Uterus (tissue), 4 donors: ENCODE data around the gene DCP1A. TPM values are rescaled to one million over a fixed set of nuclear protein-coding genes. Genes with fewer than 3 reads are reported as not detected.

Experiments
- DNase-seq, 2 donors: peaks; one replicate each; pipeline ENCODE4 v3.0.0-alpha.2; 2019 to 2020
- H3K27ac ChIP-seq, 2 donors: fragments of 200-600 bp; sonication (generic); 1 replicate in 1 of 2; 2 replicates in 1 of 2; pipeline ENCODE4 v1.5.1; 2016 to 2018
- H3K27me3 ChIP-seq, 2 donors: fragments of 200-600 bp; sonication (generic); one replicate each; pipeline ENCODE4 v1.5.1; 2018 to 2019; ENCODE audit warnings: control low read depth in 1 of 2
- H3K36me3 ChIP-seq, 2 donors: fragments of 200-600 bp; sonication (generic); one replicate each; pipeline ENCODE4 v1.5.1; 2019; ENCODE audit warnings: control low read depth in 1 of 2
- H3K4me1 ChIP-seq, 2 donors: fragments of 200-600 bp; sonication (generic); one replicate each; pipeline ENCODE4 v1.5.1; 2018 to 2019; ENCODE audit warnings: control low read depth in 1 of 2
- H3K4me3 ChIP-seq, 2 donors: fragments of 200-600 bp; sonication (generic); 1 replicate in 1 of 2; 2 replicates in 1 of 2; pipeline ENCODE4 v1.5.1; 2018 to 2019; ENCODE audit warnings: mild to moderate bottlenecking in 1 of 2
- H3K9me3 ChIP-seq, 2 donors: fragments of 200-600 bp; sonication (generic); one replicate each; pipeline ENCODE4 v1.5.1; 2019; ENCODE audit warnings: control low read depth in 1 of 2
- POLR2A ChIP-seq, 2 donors: fragments of 450-650 bp; IDR thresholded peaks; one replicate each; pipeline ENCODE4 v1.6.1; 2016; ENCODE audit warnings: antibody characterized with exemption in 2 of 2, mild to moderate bottlenecking in 1 of 2, moderate library complexity in 1 of 2
- intact Hi-C: fragments of 100-400 bp; cut with DNase I; formaldehyde crosslinking; loops from one replicate; pipeline ENCODE4 v1.15.1; 2023; ENCODE audit warnings: low total_unique reads
- total RNA-seq, 4 donors: library from RNA; depleted of rRNA in 3 of 4; stranded (reverse); fragments of >200 nt in 3 of 4; gene quantifications; one replicate each; pipeline versions ENCODE4 v1.1.0 to v1.2.4, GENCODE V29; 2014 to 2023
- TF ChIP-seq, protein P1 (sequence below), 4 experiments: fragments of 200-600 bp in 2 of 4; fragments of 450-650 bp in 2 of 4; sonication (generic) in 2 of 4; IDR thresholded peaks; one replicate each; pipeline ENCODE4 v1.5.1; 2016 to 2019; ENCODE audit warnings: antibody characterized with exemption in 4 of 4, mild to moderate bottlenecking in 2 of 4, moderate library complexity in 1 of 4
- donor health status: DM: yes; HTN: yes; CAD: no.

DCP1A gene
- total RNA-seq, 4 donors from 2014 or later = 27.2 to 39.4 (median 34.5) TPM

DNA sequence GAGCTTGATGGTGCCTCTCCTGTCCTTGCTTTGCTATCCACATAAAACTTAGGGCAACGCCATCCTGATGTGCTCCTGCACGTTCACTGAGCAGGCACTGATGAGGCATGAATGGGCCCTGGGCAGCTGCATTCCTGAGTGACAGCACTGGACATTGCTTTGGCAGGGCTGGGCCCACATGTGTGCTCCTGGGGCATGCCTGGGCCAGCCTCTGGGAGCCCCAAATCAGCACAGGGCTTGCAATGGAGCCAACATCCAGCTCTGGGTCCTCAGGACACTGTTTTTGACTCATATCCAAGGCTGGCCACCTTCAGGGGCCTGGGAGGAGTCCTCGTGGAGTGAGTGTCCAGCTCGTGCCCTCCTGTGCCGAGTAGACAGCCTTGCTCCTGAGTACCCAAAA is 85.6 kb downstream of the DCP1A start:
- H3K9me3 ChIP-seq = no peaks in the 10 kb centered on the region
- no peak overlapping the region for H3K27ac ChIP-seq
- no peak overlapping the region for H3K4me3 ChIP-seq
- no peaks in the 10 kb centered on the region for H3K4me1 ChIP-seq
- intact Hi-C loops = no loop called here
- no peaks in the 10 kb centered on the region for H3K36me3 ChIP-seq
- TF ChIP-seq, protein P1, sequence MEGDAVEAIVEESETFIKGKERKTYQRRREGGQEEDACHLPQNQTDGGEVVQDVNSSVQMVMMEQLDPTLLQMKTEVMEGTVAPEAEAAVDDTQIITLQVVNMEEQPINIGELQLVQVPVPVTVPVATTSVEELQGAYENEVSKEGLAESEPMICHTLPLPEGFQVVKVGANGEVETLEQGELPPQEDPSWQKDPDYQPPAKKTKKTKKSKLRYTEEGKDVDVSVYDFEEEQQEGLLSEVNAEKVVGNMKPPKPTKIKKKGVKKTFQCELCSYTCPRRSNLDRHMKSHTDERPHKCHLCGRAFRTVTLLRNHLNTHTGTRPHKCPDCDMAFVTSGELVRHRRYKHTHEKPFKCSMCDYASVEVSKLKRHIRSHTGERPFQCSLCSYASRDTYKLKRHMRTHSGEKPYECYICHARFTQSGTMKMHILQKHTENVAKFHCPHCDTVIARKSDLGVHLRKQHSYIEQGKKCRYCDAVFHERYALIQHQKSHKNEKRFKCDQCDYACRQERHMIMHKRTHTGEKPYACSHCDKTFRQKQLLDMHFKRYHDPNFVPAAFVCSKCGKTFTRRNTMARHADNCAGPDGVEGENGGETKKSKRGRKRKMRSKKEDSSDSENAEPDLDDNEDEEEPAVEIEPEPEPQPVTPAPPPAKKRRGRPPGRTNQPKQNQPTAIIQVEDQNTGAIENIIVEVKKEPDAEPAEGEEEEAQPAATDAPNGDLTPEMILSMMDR (IDR thresholded peaks at IDR 0.05) = no peak
- no peak for TF ChIP-seq POLR2A (IDR thresholded peaks at IDR 0.05)
- no peaks in the 10 kb centered on the region for H3K27me3 ChIP-seq
- no peak for DNase-seq

DNA sequence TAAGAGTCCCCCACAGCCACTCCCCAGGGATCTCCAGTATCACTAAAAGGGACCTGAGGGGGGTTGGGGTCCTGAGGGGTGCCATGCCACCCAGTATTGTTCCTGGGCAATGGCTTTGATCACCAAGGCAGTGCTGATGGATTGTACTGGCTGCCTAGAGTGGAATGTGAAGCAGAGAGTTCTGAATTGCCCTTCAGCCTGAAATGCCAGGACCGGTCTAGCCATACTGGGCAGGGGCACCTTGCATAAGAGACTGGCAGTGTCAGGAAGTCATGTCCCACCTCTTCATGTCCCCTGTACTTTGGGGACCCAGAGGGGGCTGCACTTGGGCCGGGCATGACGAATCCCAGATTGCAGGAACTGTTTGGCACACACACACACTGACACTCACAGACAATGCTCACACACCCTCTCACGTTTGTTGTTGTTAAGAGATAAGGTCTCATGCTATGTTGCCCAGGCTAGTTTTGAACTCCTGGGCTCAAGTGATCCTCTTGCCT is 87.0 kb downstream of the DCP1A start:
- no peak for DNase-seq
- H3K36me3 ChIP-seq = no peaks in the 10 kb centered on the region
- H3K27me3 ChIP-seq = no peaks in the 10 kb centered on the region
- no peak overlapping the region for H3K27ac ChIP-seq
- intact Hi-C loops = no loop called here
- TF ChIP-seq, protein P1 (IDR thresholded peaks at IDR 0.05) = no peak
- TF ChIP-seq POLR2A (IDR thresholded peaks at IDR 0.05) = no peak
- no peak overlapping the region for H3K4me3 ChIP-seq
- no peaks in the 10 kb centered on the region for H3K9me3 ChIP-seq
- no peaks in the 10 kb centered on the region for H3K4me1 ChIP-seq

DNA sequence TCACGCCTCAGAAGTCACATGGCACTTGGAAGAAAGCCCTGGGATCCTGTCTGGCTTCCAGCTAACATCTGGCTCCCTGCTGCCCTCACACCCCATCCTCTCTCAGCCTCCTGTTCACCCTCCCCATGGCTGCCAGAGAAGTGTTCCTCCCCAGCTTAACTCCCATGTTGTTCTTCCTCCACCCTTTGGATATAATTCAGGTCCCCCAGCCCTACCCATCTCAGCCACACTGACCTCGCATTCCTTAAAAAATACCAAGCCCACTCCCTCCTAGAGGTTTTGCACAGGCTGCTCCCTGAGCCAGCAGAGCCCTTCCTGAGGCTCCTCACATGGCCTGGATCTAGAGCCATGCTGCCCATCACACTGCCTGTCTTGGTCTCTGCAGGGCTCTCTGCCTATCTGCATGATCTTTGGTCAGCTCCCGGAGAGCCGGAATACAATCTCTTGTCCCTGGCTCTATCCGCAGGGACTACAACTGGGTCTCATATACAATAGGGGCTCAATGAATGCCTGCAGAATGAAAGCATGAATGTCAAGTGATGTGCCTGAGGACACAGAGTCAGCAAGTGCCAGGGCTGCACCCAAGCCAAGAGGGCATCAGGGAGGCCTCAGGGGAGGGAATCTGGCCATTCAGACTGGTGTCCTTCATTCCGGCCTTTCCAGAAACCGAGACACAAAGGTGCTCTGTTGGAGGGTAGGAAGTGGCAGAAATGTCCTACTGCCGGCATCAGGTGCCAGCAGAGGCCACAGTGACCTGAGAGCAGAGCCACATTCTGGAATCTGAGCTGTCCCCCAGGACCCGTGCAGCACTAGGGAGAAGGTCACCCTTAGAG is 87.7 kb downstream of the DCP1A start:
- no peak for DNase-seq
- intact Hi-C loops = no loop called here
- H3K4me1 ChIP-seq = no peaks in the 10 kb centered on the region
- H3K4me3 ChIP-seq = no peak overlapping the region
- TF ChIP-seq POLR2A (IDR thresholded peaks at IDR 0.05) = no peak
- H3K27me3 ChIP-seq = no peaks in the 10 kb centered on the region
- H3K9me3 ChIP-seq = no peaks in the 10 kb centered on the region
- H3K36me3 ChIP-seq = no peaks in the 10 kb centered on the region
- H3K27ac ChIP-seq = no peak overlapping the region

DNA sequence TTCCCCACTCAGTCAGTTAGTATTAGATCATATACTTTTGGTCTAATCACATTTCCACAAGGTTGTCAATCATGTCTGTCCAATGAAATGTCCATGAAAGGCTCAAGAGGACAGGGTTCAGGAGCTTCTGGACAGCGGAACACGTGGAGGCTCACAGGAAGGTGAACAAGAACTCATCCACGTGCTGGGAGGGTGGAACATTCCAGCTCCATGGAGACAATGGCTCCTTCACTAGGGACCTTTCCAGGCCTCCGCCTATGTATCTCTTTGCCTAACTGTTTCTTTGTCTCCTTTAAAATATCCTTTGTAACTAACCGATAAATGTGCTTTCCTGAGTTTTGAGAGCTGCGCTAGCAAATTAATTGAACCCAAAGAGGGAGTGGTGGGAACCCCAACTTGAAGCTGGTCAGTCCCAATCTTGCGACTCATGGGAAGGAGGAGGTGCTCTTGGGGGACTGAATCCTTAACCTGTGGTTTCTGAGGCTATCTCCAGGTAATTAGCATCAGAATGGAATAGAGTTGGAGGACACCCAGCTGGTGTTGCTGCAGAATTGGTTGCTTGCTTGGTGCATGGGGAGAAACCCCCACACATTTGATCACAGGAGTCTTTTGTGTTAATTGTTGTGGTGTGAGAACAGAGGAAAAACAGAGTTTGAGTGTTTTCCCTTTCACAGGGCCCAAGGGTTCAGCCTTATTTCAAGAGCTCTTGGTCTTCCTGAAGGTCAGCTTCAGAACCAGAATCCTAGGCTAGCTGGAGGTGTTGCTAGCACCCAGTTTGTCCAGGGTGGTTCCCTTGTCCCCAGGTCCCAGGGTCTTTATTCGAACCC is 88.5 kb downstream of the DCP1A start:
- Histone ChIP-seq H3K36me3 (no peaks in the 10 kb centered on the region), H3K27ac (no peak overlapping the region), H3K4me1 (peaks cover 0 to 6% of the 10 kb centered on the region in 2 donors), H3K27me3 (no peaks in the 10 kb centered on the region), H3K9me3 (no peaks in the 10 kb centered on the region), H3K4me3 (no peak overlapping the region)
- TF ChIP-seq, protein P1 (IDR thresholded peaks at IDR 0.05) = no peak
- TF ChIP-seq POLR2A (IDR thresholded peaks at IDR 0.05) = no peak
- DNase-seq = no peak
- intact Hi-C loops = no loop called here

DNA sequence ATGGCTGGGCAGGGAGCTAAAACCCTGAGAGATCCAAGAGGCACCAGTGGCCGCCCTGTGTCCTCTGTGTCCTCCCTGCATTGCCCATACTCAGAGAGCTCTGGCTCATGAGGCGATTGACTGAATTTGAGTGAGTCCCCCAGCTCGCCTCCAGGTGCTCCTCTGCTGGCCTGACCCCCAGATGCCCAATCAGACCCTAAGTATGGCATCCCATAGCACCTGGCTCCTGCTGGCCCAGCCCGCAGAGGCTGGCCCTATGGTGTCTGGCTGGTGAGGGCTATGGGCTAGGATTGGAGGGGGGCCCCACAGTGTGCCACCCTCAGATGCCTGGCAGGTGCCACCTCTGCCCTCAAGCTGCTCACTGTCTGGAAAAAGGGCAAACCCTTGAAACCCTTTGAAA is 89.9 kb downstream of the DCP1A start:
- H3K9me3 ChIP-seq = no peaks in the 10 kb centered on the region
- H3K27me3 ChIP-seq = no peaks in the 10 kb centered on the region
- no peak for DNase-seq
- TF ChIP-seq POLR2A (IDR thresholded peaks at IDR 0.05) = no peak
- TF ChIP-seq, protein P1 (IDR thresholded peaks at IDR 0.05) = no peak
- peaks cover 0 to 12% of the 10 kb centered on the region in 2 donors for H3K4me1 ChIP-seq
- H3K4me3 ChIP-seq = no peak overlapping the region
- H3K36me3 ChIP-seq = no peaks in the 10 kb centered on the region
- intact Hi-C loops = no loop called here
- no peak overlapping the region for H3K27ac ChIP-seq
